ENCODE data around the gene CELSR1.
"Not testable (repeated sequence)": the region's sequence is repeated elsewhere in the genome, so short reads cannot be mapped to it uniquely, and the experiment has no call there.

Gene CELSR1

GRCh38 chr22:46424496-46424895 lies 112.9 kb downstream of the CELSR1 start:
- DNase-seq (ENCODE audit: low read depth in 2 of 2) = no peak

GRCh38 chr22:46422896-46423295 lies 114.5 kb downstream of the CELSR1 start:
- DNase-seq (ENCODE audit: low read depth in 2 of 2) = no peak

GRCh38 chr22:46421267-46421666 lies 116.2 kb downstream of the CELSR1 start:
- no peak for DNase-seq (ENCODE audit: low read depth in 2 of 2)

- DNase-seq (ENCODE audit: low read depth in 2 of 2) = no peak
These were observed 117.5 kb downstream of the CELSR1 start for GRCh38 chr22:46419754-46420571.

GRCh38 chr22:46418827-46419226 lies 118.6 kb downstream of the CELSR1 start:
- no peak for DNase-seq (ENCODE audit: low read depth in 2 of 2)

GRCh38 chr22:46417769-46418168 lies 119.7 kb downstream of the CELSR1 start:
- DNase-seq (ENCODE audit: low read depth in 2 of 2) = no peak

GRCh38 chr22:46416891-46417580 lies 120.4 kb downstream of the CELSR1 start:
- no peak for DNase-seq (ENCODE audit: low read depth in 2 of 2)

- no peak for DNase-seq (ENCODE audit: low read depth in 2 of 2)
These were observed 120.9 kb downstream of the CELSR1 start for GRCh38 chr22:46416520-46416871.

- no peak for DNase-seq (ENCODE audit: low read depth in 2 of 2)
These were observed 121.5 kb downstream of the CELSR1 start for GRCh38 chr22:46415776-46416519.

GRCh38 chr22:46414704-46415103 lies 122.7 kb downstream of the CELSR1 start:
- no peak for DNase-seq (ENCODE audit: low read depth in 2 of 2)

GRCh38 chr22:46413725-46414379 lies 123.6 kb downstream of the CELSR1 start:
- DNase-seq (ENCODE audit: low read depth in 2 of 2) = no peak

GRCh38 chr22:46411347-46411746 lies 126.1 kb downstream of the CELSR1 start:
- DNase-seq (ENCODE audit: low read depth in 2 of 2) = no peak

GRCh38 chr22:46410291-46410808 lies 127.1 kb downstream of the CELSR1 start:
- DNase-seq (ENCODE audit: low read depth in 2 of 2) = no peak

- no peak for DNase-seq (ENCODE audit: low read depth in 2 of 2)
These were observed 127.7 kb downstream of the CELSR1 start for GRCh38 chr22:46409631-46410210.

- DNase-seq (ENCODE audit: low read depth in 2 of 2) = no peak
These were observed 128.6 kb downstream of the CELSR1 start for GRCh38 chr22:46408568-46409506.

GRCh38 chr22:46407748-46408147 lies 129.7 kb downstream of the CELSR1 start:
- no peak for DNase-seq (ENCODE audit: low read depth in 2 of 2)

GRCh38 chr22:46406791-46407190 lies 130.6 kb downstream of the CELSR1 start:
- no peak for DNase-seq (ENCODE audit: low read depth in 2 of 2)

- no peak for DNase-seq (ENCODE audit: low read depth in 2 of 2)
These were observed 131.1 kb downstream of the CELSR1 start for GRCh38 chr22:46406349-46406748.

GRCh38 chr22:46405901-46406300 lies 131.5 kb downstream of the CELSR1 start:
- DNase-seq (ENCODE audit: low read depth in 2 of 2) = no peak

GRCh38 chr22:46403880-46404279 lies 133.5 kb downstream of the CELSR1 start:
- not testable (repeated sequence) for DNase-seq (ENCODE audit: low read depth in 2 of 2)

All from activated CD4-positive, alpha-beta T cell treated with anti-CD3 and anti-CD28 coated beads for 24 hours (primary cell).